ENCODE measurements around the gene C2orf76. TPM values are rescaled to one million over a fixed set of nuclear protein-coding genes. Genes with fewer than 3 reads are reported as not detected.
A peak's percentile ranks its signal among the peaks of the same experiment; 100 is the strongest.

The C2orf76 gene
- polyA plus RNA-seq, 2 of the 4 experiments (the other 2 are of a cell fraction), result 16.6 to 34.3 TPM

- Histone ChIP-seq H3K4me2 (peak overlapping the region; percentile 99), H3K9me3 (no peaks in the 10 kb centered on the region), H3K27ac (peak overlapping the region; percentile 90 to 95), H3K4me3 (peak overlapping the region; percentile 71), H3K4me1 (peaks cover 28% of the 10 kb centered on the region)
- 80% methylated on average over 6 of the region's 6 CpGs for WGBS (ENCODE audit: missing lambda C conversion rate)
- TF ChIP-seq, protein P1, sequence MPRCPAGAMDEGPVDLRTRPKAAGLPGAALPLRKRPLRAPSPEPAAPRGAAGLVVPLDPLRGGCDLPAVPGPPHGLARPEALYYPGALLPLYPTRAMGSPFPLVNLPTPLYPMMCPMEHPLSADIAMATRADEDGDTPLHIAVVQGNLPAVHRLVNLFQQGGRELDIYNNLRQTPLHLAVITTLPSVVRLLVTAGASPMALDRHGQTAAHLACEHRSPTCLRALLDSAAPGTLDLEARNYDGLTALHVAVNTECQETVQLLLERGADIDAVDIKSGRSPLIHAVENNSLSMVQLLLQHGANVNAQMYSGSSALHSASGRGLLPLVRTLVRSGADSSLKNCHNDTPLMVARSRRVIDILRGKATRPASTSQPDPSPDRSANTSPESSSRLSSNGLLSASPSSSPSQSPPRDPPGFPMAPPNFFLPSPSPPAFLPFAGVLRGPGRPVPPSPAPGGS (IDR thresholded peaks at IDR 0.05), result no peak
- TF ChIP-seq, protein P2, sequence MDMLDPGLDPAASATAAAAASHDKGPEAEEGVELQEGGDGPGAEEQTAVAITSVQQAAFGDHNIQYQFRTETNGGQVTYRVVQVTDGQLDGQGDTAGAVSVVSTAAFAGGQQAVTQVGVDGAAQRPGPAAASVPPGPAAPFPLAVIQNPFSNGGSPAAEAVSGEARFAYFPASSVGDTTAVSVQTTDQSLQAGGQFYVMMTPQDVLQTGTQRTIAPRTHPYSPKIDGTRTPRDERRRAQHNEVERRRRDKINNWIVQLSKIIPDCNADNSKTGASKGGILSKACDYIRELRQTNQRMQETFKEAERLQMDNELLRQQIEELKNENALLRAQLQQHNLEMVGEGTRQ (IDR thresholded peaks at IDR 0.05), result no peak
- TF ChIP-seq PHF8 (IDR thresholded peaks at IDR 0.05; ENCODE audit: borderline replicate concordance, low read depth) (no peak), RNF2 (IDR thresholded peaks at IDR 0.05; ENCODE audit: borderline replicate concordance, low read depth) (no peak), FOSL2 (IDR thresholded peaks at IDR 0.05) (no peak), FOSL2 (CRISPR knock-in tag; IDR thresholded peaks at IDR 0.05) (no peak), FOSB (CRISPR knock-in tag; IDR thresholded peaks at IDR 0.05) (no peak), ZSCAN20 (CRISPR knock-in tag; IDR thresholded peaks at IDR 0.05) (no peak)
- DNase-seq (ENCODE audit: low read depth in 1 of 2, low spot score in 1 of 2) (no peak), ATAC-seq (no peak), FAIRE-seq (no peak)
- ChIA-PET CTCF (no interaction called here), POLR2A (no interaction called here)
These were observed 1.2 kb downstream of the C2orf76 start for GRCh38 chr2:119365436-119365835.

DNA sequence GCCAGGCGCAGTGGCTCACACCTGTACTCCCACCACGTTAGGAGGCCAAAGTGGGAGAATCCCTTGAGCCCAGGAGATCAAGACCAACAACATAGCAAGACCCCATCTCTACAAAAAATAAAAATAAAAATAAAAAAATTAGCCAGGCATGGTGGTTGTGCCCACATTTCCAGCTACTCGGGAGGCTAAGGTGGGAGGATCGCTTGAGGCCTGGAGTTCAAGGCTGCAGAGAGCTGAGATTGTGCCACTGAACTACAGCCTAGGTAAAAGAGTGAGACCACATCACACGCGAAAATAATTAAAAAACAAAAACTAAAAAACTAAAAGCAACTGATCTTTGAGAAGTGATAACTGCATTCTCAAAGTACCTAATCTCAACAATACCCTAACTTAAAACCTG lies 1.8 kb downstream of the C2orf76 start:
- CTCF ChIA-PET, result no interaction called here
- no peak for FAIRE-seq

GRCh38 chr2:119360423-119360966 lies 6.1 kb downstream of the C2orf76 start:
- no peak for FAIRE-seq
- TF ChIP-seq HOXB13 (CRISPR knock-in tag; IDR thresholded peaks at IDR 0.05; ENCODE audit: low read depth), result no peak
- no peak for TF ChIP-seq SMC3 (IDR thresholded peaks at IDR 0.05)
- no peak for TF ChIP-seq HEYL (CRISPR knock-in tag; IDR thresholded peaks at IDR 0.05)
- no peak for TF ChIP-seq CBX2 (IDR thresholded peaks at IDR 0.05; ENCODE audit: borderline replicate concordance, low read depth)
- TF ChIP-seq MAFK (IDR thresholded peaks at IDR 0.05; ENCODE audit: partially characterized antibody), result peak; percentile 64
- TF ChIP-seq RFX5 (IDR thresholded peaks at IDR 0.05), result no peak
- no peak for TF ChIP-seq JUN (IDR thresholded peaks at IDR 0.05)
- H3K4me1 ChIP-seq, result peaks cover 13% of the 10 kb centered on the region
- no peak overlapping the region for H3K4me3 ChIP-seq
- DNase-seq (ENCODE audit: low read depth in 1 of 2, low spot score in 1 of 2), result no peak
- H3K27ac ChIP-seq, result no peak overlapping the region
- no peak for ATAC-seq
- H3K4me2 ChIP-seq, result no peak overlapping the region
- ChIA-PET CTCF (interaction anchor here (0.8 kb wide), 1 partner anchor 69 kb away, joined by 3 read pairs; no protein-coding TSS in a partner anchor), POLR2A (no interaction called here)
- H3K9me3 ChIP-seq, result no peaks in the 10 kb centered on the region
- WGBS (ENCODE audit: missing lambda C conversion rate), result 94% methylated on average over 2 of the region's 2 CpGs

More for the DNA sequence above, 1.8 kb downstream of the C2orf76 start:
- no peaks in the 10 kb centered on the region for H3K9me3 ChIP-seq
- no peak for ATAC-seq
- no peak overlapping the region; the same call in 2 of the 3 replicates for H3K4me3 ChIP-seq
- POLR2A ChIA-PET, result no interaction called here
- 94% methylated on average over 6 of the region's 6 CpGs for WGBS (ENCODE audit: missing lambda C conversion rate)
- no peak for TF ChIP-seq CHD4 (IDR thresholded peaks at IDR 0.05; ENCODE audit: borderline replicate concordance)
- peak overlapping the region; percentile 99 for H3K4me2 ChIP-seq
- no peak overlapping the region for H3K27ac ChIP-seq
- H3K4me1 ChIP-seq, result peaks cover 28% of the 10 kb centered on the region
- DNase-seq (ENCODE audit: low read depth in 1 of 2, low spot score in 1 of 2), result no peak

DNA sequence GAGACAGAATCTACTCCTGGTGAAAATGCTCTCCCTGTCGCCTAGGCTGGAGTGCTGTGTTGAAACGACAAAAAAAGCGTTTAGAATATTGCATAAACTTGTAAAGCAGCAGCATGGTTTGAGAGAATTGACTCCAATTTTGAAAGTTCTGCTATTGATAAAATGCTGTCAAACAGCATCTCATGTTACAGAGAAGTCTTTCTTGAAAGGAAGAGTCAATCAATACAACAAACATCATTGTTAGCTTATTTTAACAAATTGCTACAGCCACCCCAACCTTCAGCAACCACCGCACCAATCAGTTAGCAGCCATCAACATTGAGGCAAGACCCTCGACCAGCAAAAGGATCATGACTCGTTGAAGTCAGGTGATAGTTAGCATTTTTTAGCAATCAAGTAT lies 6.9 kb downstream of the C2orf76 start:
- no peaks in the 10 kb centered on the region for H3K9me3 ChIP-seq
- 84% methylated on average over 6 of the region's 6 CpGs for WGBS (ENCODE audit: missing lambda C conversion rate)
- H3K4me1 ChIP-seq, result peaks cover 6% of the 10 kb centered on the region; the same call in 2 of the 3 replicates
- H3K4me2 ChIP-seq, result no peak overlapping the region
- ChIA-PET CTCF (interaction anchor here (0.8 kb wide), 1 partner anchor 283 kb away, joined by 4 read pairs; no protein-coding TSS in a partner anchor), POLR2A (no interaction called here)
- FAIRE-seq, result no peak
- no peak for TF ChIP-seq JUNB (IDR thresholded peaks at IDR 0.05)
- TF ChIP-seq HDAC2 (IDR thresholded peaks at IDR 0.05), result no peak
- TF ChIP-seq, protein P3, sequence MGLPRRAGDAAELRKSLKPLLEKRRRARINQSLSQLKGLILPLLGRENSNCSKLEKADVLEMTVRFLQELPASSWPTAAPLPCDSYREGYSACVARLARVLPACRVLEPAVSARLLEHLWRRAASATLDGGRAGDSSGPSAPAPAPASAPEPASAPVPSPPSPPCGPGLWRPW (IDR thresholded peaks at IDR 0.05), result no peak
- no peak for TF ChIP-seq CHD2 (IDR thresholded peaks at IDR 0.05; ENCODE audit: low read length, partially characterized antibody)
- TF ChIP-seq POLR2A (IDR thresholded peaks at IDR 0.05; ENCODE audit: low read length), result no peak
- TF ChIP-seq MAZ (IDR thresholded peaks at IDR 0.05; ENCODE audit: borderline replicate concordance, low read depth, low read length), result no peak
- TF ChIP-seq NPAS2 (CRISPR knock-in tag; IDR thresholded peaks at IDR 0.05; ENCODE audit: borderline replicate concordance), result no peak
- no peak for TF ChIP-seq KDM1A (IDR thresholded peaks at IDR 0.05; ENCODE audit: low read depth)
- TF ChIP-seq EHMT2 (IDR thresholded peaks at IDR 0.05; ENCODE audit: low read depth), result no peak
- TF ChIP-seq, protein P4, sequence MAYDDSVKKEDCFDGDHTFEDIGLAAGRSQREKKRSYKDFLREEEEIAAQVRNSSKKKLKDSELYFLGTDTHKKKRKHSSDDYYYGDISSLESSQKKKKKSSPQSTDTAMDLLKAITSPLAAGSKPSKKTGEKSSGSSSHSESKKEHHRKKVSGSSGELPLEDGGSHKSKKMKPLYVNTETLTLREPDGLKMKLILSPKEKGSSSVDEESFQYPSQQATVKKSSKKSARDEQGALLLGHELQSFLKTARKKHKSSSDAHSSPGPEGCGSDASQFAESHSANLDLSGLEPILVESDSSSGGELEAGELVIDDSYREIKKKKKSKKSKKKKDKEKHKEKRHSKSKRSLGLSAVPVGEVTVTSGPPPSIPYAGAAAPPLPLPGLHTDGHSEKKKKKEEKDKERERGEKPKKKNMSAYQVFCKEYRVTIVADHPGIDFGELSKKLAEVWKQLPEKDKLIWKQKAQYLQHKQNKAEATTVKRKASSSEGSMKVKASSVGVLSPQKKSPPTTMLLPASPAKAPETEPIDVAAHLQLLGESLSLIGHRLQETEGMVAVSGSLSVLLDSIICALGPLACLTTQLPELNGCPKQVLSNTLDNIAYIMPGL (CRISPR knock-in tag; IDR thresholded peaks at IDR 0.05; ENCODE audit: borderline replicate concordance), result no peak
- TF ChIP-seq HOXB5 (CRISPR knock-in tag; IDR thresholded peaks at IDR 0.05), result no peak
- H3K27ac ChIP-seq, result no peak overlapping the region
- no peak for ATAC-seq
- no peak overlapping the region for H3K4me3 ChIP-seq
- DNase-seq (ENCODE audit: low read depth in 1 of 2, low spot score in 1 of 2), result no peak

All from A549 (cell line).